WTC11 (cell line): ENCODE data around the gene EHF.

ENCODE experiments used
- FOXJ3 ChIP-seq: sonication (generic); formaldehyde crosslinking; IDR thresholded peaks from 2 replicates; pipeline ENCODE4 v1.9.0; 2021; ENCODE audit warnings: missing genetic modification reagents, mild to moderate bottlenecking, borderline replicate concordance
- FOXK1 ChIP-seq: sonication (generic); formaldehyde crosslinking; IDR thresholded peaks from 2 replicates; pipeline ENCODE4 v1.8.0; 2022; ENCODE audit warnings: mild to moderate bottlenecking, moderate library complexity, missing genetic modification reagents
- NR1H2 ChIP-seq: sonication (generic); formaldehyde crosslinking; IDR thresholded peaks from 2 replicates; pipeline ENCODE4 v1.9.0; 2021; ENCODE audit warnings: mild to moderate bottlenecking, moderate library complexity, missing genetic modification reagents
- TF ChIP-seq, protein P1 (sequence below): fragments of 200-600 bp; IDR thresholded peaks from 2 replicates; pipeline ENCODE4 v1.8.0; 2022; ENCODE audit warnings: antibody characterized with exemption
- TF ChIP-seq, protein P2 (sequence below): sonication (generic); formaldehyde crosslinking; IDR thresholded peaks from 2 replicates; pipeline ENCODE4 v1.8.0; 2022; ENCODE audit warnings: mild to moderate bottlenecking, missing genetic modification reagents

DNA sequence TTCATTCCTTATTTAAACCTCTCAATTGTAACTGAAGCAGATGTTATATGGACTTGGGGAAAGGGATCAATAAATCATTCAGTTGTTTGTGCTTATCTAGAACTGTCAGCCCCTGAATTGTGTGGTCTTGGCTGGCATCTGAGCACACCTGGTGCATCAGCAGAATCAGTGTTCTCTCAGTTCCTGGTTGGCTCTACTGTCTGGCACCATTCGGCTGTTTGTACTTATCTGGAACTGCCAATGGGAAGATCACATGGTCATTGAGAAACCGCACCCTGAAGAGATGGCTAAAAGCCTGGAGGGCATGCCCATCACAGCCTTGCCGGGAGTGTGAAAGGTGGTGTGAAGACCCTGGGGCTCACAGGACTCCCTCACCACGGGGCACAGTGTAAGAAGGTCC, 37.1 kb upstream of the EHF start:
- TF ChIP-seq FOXK1: no peak
- TF ChIP-seq, protein P1, sequence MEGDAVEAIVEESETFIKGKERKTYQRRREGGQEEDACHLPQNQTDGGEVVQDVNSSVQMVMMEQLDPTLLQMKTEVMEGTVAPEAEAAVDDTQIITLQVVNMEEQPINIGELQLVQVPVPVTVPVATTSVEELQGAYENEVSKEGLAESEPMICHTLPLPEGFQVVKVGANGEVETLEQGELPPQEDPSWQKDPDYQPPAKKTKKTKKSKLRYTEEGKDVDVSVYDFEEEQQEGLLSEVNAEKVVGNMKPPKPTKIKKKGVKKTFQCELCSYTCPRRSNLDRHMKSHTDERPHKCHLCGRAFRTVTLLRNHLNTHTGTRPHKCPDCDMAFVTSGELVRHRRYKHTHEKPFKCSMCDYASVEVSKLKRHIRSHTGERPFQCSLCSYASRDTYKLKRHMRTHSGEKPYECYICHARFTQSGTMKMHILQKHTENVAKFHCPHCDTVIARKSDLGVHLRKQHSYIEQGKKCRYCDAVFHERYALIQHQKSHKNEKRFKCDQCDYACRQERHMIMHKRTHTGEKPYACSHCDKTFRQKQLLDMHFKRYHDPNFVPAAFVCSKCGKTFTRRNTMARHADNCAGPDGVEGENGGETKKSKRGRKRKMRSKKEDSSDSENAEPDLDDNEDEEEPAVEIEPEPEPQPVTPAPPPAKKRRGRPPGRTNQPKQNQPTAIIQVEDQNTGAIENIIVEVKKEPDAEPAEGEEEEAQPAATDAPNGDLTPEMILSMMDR: no peak
- TF ChIP-seq, protein P2, sequence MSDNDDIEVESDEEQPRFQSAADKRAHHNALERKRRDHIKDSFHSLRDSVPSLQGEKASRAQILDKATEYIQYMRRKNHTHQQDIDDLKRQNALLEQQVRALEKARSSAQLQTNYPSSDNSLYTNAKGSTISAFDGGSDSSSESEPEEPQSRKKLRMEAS (CRISPR knock-in tag): no peak
- TF ChIP-seq NR1H2 (CRISPR knock-in tag): no peak
- no peak for TF ChIP-seq FOXJ3
